ENCODE measurements around the gene MTHFD1L. TPM values are rescaled to one million over a fixed set of nuclear protein-coding genes. Genes with fewer than 3 reads are reported as not detected.
"Not testable (repeated sequence)": the region's sequence is repeated elsewhere in the genome, so short reads cannot be mapped to it uniquely, and the experiment has no call there.

MTHFD1L gene
- 26.3 and 32.5 TPM in 2 replicates for total RNA-seq (ENCODE audit: low replicate concordance)

DNA sequence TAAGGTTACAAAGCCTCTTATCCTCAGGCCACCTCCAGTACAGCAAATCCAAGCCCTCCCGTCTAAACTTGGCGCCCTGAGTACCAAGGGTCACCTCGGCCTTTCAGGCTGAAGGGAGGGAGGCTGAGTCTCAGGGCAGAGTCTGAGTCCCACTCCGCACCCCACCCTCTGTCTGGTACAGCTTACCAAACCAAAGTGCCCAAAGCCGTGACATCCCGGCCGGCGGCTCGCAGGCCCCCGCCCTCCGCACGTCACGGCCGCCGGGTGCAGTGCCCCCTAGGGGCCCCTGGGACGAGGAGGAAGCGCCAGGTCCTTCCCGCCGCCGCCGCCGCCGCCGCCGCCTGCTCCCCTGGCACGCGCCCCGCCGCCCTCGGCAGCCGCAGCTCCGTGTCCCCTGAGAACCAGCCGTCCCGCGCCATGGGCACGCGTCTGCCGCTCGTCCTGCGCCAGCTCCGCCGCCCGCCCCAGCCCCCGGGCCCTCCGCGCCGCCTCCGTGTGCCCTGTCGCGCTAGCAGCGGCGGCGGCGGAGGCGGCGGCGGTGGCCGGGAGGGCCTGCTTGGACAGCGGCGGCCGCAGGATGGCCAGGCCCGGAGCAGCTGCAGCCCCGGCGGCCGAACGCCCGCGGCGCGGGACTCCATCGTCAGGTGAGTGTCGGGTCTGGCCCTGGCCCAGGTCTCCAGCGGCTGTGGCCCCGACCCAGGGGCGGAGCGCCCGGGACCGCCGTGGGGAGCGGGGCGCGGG, at the start of gene MTHFD1L:
Gene MTHFD1L (plus strand): TSS at position 297 of the 741 bp plus-strand sequence. CDS start 121 bp downstream, at position 418.
- Mint-ChIP-seq H3K4me3 (peak within 1 kb of the TSS; percentile 96), H3K27ac (peak within 1 kb of the TSS; percentile 50), H3K9me3 (no peaks in the 10 kb centered on the region), H3K36me3 (peaks cover 3% of the 10 kb centered on the region), H3K4me1 (peaks cover 11% of the 10 kb centered on the region), H3K27me3 (ENCODE audit: insufficient read depth, low read depth) (peaks cover 8% of the 10 kb centered on the region)
- Histone ChIP-seq H3F3A (ENCODE audit: low read depth) (peaks cover 15% of the 10 kb centered on the region), H2AFZ (replicated peaks) (peak within 1 kb of the TSS; percentile 96), H3K79me2 (ENCODE audit: low read depth) (peaks cover 38% of the 10 kb centered on the region), H3K4me3 (peak within 1 kb of the TSS; percentile 80), H3K27ac (peak within 1 kb of the TSS; percentile 78), H3K36me3 (no peaks in the 10 kb centered on the region), H3K4me2 (peak within 1 kb of the TSS; percentile 89), H3K9me3 (ENCODE audit: low read depth) (no peaks in the 10 kb centered on the region), H3K9ac (peak within 1 kb of the TSS; percentile 68), H3K27me3 (no peaks in the 10 kb centered on the region), H4K20me1 (ENCODE audit: low read depth) (no peaks in the 10 kb centered on the region), H3K4me1 (no peaks in the 10 kb centered on the region)
- peak; percentile 90 for DNase-seq (ENCODE audit: low spot score)
- TF ChIP-seq, protein P1, sequence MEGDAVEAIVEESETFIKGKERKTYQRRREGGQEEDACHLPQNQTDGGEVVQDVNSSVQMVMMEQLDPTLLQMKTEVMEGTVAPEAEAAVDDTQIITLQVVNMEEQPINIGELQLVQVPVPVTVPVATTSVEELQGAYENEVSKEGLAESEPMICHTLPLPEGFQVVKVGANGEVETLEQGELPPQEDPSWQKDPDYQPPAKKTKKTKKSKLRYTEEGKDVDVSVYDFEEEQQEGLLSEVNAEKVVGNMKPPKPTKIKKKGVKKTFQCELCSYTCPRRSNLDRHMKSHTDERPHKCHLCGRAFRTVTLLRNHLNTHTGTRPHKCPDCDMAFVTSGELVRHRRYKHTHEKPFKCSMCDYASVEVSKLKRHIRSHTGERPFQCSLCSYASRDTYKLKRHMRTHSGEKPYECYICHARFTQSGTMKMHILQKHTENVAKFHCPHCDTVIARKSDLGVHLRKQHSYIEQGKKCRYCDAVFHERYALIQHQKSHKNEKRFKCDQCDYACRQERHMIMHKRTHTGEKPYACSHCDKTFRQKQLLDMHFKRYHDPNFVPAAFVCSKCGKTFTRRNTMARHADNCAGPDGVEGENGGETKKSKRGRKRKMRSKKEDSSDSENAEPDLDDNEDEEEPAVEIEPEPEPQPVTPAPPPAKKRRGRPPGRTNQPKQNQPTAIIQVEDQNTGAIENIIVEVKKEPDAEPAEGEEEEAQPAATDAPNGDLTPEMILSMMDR (IDR thresholded peaks at IDR 0.05), result peak; percentile 72
- TF ChIP-seq EZH2 (IDR thresholded peaks at IDR 0.05) (no peak), EZH2phosphoT487 (IDR thresholded peaks at IDR 0.05) (no peak)

DNA sequence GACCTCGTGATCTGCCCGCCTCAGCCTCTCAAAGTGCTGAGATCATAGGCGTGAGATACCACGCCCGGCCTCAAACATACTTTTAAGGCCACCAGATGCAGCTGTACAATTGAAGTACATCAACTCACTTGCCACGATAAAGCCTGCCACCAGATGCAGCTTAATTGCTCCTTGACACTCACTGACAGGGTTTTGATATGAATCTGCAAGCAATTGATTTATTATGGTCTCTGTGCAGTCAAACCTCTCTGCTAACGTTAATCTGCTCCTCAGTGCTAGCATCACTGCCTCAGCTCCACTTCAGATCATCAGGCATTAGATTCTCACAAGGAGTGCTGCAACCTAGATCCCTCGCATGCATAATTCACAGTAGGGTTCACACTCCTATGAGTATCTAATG, 48.9 kb upstream of the MTHFD1L start:
- Mint-ChIP-seq H3K36me3 (peaks cover 50% of the 10 kb centered on the region), H3K4me1 (peaks cover 20% of the 10 kb centered on the region)
- not testable (repeated sequence) for H3K4me3 Mint-ChIP-seq; H3K27ac ChIP-seq; DNase-seq (ENCODE audit: low spot score); H3K4me1 ChIP-seq; H3K4me3 ChIP-seq; H3K27me3 ChIP-seq; H4K20me1 ChIP-seq (ENCODE audit: low read depth); H3K4me2 ChIP-seq; H3K27ac Mint-ChIP-seq; H3K27me3 Mint-ChIP-seq (ENCODE audit: insufficient read depth, low read depth); H3K9ac ChIP-seq; H3K79me2 ChIP-seq (ENCODE audit: low read depth); H2AFZ ChIP-seq (replicated peaks); H3K9me3 Mint-ChIP-seq; H3K36me3 ChIP-seq; H3F3A ChIP-seq (ENCODE audit: low read depth); H3K9me3 ChIP-seq (ENCODE audit: low read depth)

DNA sequence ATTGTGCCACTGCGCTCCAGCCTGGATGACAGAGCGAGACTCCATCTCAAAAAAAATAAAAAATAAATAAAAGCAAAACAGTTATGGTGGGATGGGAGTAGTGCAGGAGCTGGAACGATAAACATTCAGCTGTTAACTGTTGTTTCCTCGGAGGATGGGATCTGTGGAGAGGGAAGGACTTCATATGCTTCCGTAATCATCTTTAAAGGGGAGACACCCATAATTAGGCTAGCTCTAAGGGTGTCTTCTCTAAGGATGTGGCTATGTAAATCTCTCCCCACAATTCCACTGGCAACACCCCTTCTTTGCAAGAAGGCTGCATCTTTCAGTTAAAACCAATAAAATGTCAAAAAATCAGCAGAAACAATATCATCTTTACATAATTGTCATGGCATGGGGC, 42.6 kb upstream of the MTHFD1L start:
- H2AFZ ChIP-seq (replicated peaks), result no peak overlapping the region
- Mint-ChIP-seq H3K4me3 (no peak overlapping the region), H3K36me3 (peaks cover 44% of the 10 kb centered on the region), H3K9me3 (no peaks in the 10 kb centered on the region), H3K27ac (no peak overlapping the region), H3K4me1 (no peaks in the 10 kb centered on the region), H3K27me3 (ENCODE audit: insufficient read depth, low read depth) (no peaks in the 10 kb centered on the region)
- H3K36me3 ChIP-seq, result no peaks in the 10 kb centered on the region
- no peak overlapping the region for H3K4me3 ChIP-seq
- no peaks in the 10 kb centered on the region for H3K4me1 ChIP-seq
- H3K27ac ChIP-seq, result no peak overlapping the region
- no peaks in the 10 kb centered on the region for H4K20me1 ChIP-seq (ENCODE audit: low read depth)
- no peak overlapping the region for H3K9ac ChIP-seq
- no peak for TF ChIP-seq EZH2 (IDR thresholded peaks at IDR 0.05)
- TF ChIP-seq, protein P1 (IDR thresholded peaks at IDR 0.05), result no peak
- no peak for TF ChIP-seq EZH2phosphoT487 (IDR thresholded peaks at IDR 0.05)
- H3K79me2 ChIP-seq (ENCODE audit: low read depth), result no peaks in the 10 kb centered on the region
- no peaks in the 10 kb centered on the region for H3K27me3 ChIP-seq
- no peaks in the 10 kb centered on the region for H3F3A ChIP-seq (ENCODE audit: low read depth)
- no peak for DNase-seq (ENCODE audit: low spot score)
- no peak overlapping the region for H3K4me2 ChIP-seq
- H3K9me3 ChIP-seq (ENCODE audit: low read depth), result no peaks in the 10 kb centered on the region

DNA sequence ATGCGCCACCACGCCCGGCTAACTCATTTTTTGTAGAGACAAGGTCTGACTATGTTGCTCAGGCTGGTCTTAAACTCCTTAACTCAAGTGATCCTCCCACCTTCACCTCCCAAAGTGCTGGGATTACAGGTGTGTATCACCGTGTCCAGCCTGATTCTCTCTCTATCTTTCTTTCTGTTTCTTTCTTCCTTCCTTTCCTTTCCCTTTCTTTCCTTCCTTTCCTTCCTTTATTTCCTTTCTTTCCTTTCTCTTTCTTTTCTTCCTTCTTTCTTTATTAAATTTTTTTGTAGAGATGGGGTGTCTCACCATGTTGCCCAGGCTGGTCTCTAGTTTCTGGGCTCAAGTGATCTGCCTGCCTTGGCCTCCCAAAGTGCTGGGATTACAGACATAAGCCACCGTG, 38.7 kb upstream of the MTHFD1L start:
- TF ChIP-seq EZH2 (IDR thresholded peaks at IDR 0.05), result no peak
- no peak for TF ChIP-seq EZH2phosphoT487 (IDR thresholded peaks at IDR 0.05)
- TF ChIP-seq, protein P1 (IDR thresholded peaks at IDR 0.05), result no peak
- Mint-ChIP-seq H3K27ac (no peak overlapping the region), H3K27me3 (ENCODE audit: insufficient read depth, low read depth) (peaks cover 3% of the 10 kb centered on the region), H3K4me1 (no peaks in the 10 kb centered on the region), H3K4me3 (no peak overlapping the region), H3K9me3 (no peaks in the 10 kb centered on the region), H3K36me3 (peaks cover 41% of the 10 kb centered on the region)
- Histone ChIP-seq H4K20me1 (ENCODE audit: low read depth) (no peaks in the 10 kb centered on the region), H3F3A (ENCODE audit: low read depth) (peaks cover 7% of the 10 kb centered on the region), H3K27me3 (no peaks in the 10 kb centered on the region), H3K27ac (no peak overlapping the region), H3K4me2 (no peak overlapping the region), H3K36me3 (no peaks in the 10 kb centered on the region), H3K79me2 (ENCODE audit: low read depth) (no peaks in the 10 kb centered on the region), H3K4me3 (no peak overlapping the region), H3K9ac (no peak overlapping the region), H3K4me1 (peaks cover 13% of the 10 kb centered on the region), H3K9me3 (ENCODE audit: low read depth) (no peaks in the 10 kb centered on the region), H2AFZ (replicated peaks) (no peak overlapping the region)
- DNase-seq (ENCODE audit: low spot score), result no peak

DNA sequence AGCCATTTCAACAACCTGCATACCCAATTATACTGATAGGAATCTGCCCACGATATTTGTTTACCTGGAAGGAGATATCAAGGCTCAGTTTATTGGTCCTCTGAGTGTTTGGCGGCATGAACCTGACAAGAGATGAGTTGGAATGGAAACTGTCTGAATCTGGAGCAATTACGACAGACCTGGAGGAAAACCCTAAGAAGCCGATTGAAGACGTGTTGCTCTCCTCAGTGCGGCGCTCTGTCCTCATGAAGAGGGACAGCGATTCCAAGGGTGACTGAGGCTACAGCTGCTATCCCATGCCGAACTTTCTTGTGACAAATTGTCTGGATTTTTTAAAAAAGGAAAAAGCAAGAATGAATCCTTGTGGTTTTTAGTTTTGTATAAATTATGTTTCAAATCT, 37.4 kb upstream of the MTHFD1L start:
- not testable (repeated sequence) for H3K79me2 ChIP-seq (ENCODE audit: low read depth); H3K4me1 Mint-ChIP-seq; H3F3A ChIP-seq (ENCODE audit: low read depth); H3K9ac ChIP-seq; H3K36me3 ChIP-seq; H3K27ac ChIP-seq; H3K27me3 Mint-ChIP-seq (ENCODE audit: insufficient read depth, low read depth); H3K27me3 ChIP-seq; H3K9me3 Mint-ChIP-seq; H2AFZ ChIP-seq (replicated peaks); H3K4me2 ChIP-seq; H3K9me3 ChIP-seq (ENCODE audit: low read depth); H4K20me1 ChIP-seq (ENCODE audit: low read depth); H3K4me3 ChIP-seq; H3K4me3 Mint-ChIP-seq
- Mint-ChIP-seq H3K36me3 (peaks cover 41% of the 10 kb centered on the region), H3K27ac (peak overlapping the region; percentile 38)
- peaks cover 13% of the 10 kb centered on the region for H3K4me1 ChIP-seq
- peak; percentile 11 for DNase-seq (ENCODE audit: low spot score)
